Measurements from ENCODE around the gene TMCC2. TPM values are rescaled to one million over a fixed set of nuclear protein-coding genes. Genes with fewer than 3 reads are reported as not detected.

Gene TMCC2
- total RNA-seq, 1 donor from 2014 or later, result 0.53 TPM

DNA sequence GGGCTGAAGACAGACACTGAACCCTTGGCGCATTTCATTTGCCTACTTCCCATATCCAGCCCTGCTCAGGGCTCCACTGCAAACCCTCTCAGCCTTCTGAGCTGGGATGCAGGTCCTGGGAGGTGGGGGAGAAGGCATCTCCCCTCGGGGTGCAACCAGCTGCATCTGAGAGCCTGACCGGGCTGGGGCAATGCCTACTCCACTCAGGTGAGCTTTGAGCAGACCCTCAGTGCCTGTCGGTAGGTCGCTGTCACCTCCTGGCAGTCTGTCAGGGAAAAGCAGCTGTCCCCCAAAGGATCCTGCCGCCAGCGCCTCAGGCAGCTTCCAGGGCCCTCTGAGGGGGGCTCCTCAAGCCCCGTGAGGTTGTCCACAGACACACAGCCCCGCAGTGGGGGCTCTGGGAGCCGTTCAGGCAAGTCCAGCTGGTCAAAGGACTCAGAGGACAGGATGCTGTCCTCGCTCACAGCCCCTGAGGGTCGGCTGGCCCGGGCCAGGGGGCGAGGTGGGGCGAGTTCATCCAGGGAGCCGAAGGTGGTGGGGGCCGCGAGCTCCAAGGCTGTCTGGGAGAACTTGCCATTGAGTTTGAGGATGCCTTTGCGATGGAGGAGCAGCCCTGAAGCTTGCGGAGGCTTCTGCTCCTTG lies 75.6 kb downstream of the TMCC2 start:
- DNase-seq (ENCODE audit: low read depth), result no peak
- Histone ChIP-seq H3K4me3 (ENCODE audit: low read depth, low read length) (no peak overlapping the region), H3K27me3 (ENCODE audit: control insufficient read depth, insufficient read depth, low read length) (no peaks in the 10 kb centered on the region), H3K36me3 (ENCODE audit: control insufficient read depth, insufficient read depth, low read length) (peaks cover 40% of the 10 kb centered on the region)
- TF ChIP-seq, protein P1, sequence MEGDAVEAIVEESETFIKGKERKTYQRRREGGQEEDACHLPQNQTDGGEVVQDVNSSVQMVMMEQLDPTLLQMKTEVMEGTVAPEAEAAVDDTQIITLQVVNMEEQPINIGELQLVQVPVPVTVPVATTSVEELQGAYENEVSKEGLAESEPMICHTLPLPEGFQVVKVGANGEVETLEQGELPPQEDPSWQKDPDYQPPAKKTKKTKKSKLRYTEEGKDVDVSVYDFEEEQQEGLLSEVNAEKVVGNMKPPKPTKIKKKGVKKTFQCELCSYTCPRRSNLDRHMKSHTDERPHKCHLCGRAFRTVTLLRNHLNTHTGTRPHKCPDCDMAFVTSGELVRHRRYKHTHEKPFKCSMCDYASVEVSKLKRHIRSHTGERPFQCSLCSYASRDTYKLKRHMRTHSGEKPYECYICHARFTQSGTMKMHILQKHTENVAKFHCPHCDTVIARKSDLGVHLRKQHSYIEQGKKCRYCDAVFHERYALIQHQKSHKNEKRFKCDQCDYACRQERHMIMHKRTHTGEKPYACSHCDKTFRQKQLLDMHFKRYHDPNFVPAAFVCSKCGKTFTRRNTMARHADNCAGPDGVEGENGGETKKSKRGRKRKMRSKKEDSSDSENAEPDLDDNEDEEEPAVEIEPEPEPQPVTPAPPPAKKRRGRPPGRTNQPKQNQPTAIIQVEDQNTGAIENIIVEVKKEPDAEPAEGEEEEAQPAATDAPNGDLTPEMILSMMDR (IDR thresholded peaks at IDR 0.05; ENCODE audit: insufficient read depth, low read length, severe bottlenecking), result no peak
- FAIRE-seq, result no peak

DNA sequence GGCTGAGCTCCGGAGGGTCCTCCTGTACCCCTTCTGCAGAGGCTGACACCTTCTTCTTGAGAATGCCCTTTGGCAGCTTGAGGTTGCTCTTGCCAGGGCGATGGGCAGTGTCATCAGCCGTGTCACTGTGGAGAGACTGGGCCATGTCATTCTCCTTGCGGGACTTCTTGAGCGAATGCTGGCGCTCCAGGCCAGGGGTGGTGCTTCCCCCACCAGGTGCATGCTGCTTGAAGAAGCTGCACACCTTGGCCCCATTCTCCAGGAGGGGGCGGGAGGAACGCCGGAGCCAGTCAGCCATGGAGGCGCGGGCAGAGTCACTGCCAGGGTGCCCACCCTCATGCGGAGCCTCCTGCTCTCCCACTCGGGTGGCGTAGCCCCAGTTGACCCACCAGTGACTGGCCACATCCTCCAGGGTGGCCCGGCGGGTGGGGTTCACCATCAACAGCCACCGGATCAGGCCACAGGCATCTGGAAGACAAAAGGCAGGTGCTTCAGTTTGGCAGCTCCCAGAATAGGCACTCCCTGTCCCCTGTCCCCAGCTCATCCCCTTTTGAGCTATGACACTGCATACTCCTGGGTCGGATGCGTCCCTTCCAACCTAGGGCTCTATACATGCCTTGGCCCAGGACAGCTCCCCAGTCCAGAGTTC lies 76.4 kb downstream of the TMCC2 start:
- no peaks in the 10 kb centered on the region for H3K27me3 ChIP-seq (ENCODE audit: control insufficient read depth, insufficient read depth, low read length)
- H3K36me3 ChIP-seq (ENCODE audit: control insufficient read depth, insufficient read depth, low read length), result peaks cover 48% of the 10 kb centered on the region
- H3K4me3 ChIP-seq (ENCODE audit: low read depth, low read length), result no peak overlapping the region
- FAIRE-seq, result no peak
- TF ChIP-seq, protein P1 (IDR thresholded peaks at IDR 0.05; ENCODE audit: insufficient read depth, low read length, severe bottlenecking), result no peak
- DNase-seq (ENCODE audit: low read depth), result no peak

DNA sequence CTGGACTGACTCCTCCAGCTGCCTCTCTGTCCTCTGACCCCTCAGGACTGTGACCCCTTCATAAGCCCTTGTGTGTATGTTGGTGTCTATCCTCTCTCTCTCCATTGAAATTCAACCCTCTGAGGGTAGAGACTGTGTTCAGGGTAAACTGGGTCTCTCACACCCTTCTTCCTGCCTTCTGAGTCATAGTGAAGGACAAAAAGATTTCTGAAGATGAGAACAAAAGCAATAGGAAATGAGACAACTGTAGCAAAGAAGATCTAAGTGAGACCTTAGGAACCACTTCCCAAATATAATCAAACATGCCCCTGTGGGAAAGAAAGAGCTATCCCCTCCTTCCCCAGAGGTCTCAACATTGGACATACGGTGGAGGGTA lies 76.9 kb downstream of the TMCC2 start:
- TF ChIP-seq, protein P1 (IDR thresholded peaks at IDR 0.05; ENCODE audit: insufficient read depth, low read length, severe bottlenecking), result no peak
- Histone ChIP-seq H3K36me3 (ENCODE audit: control insufficient read depth, insufficient read depth, low read length) (peaks cover 48% of the 10 kb centered on the region), H3K4me3 (ENCODE audit: low read depth, low read length) (no peak overlapping the region), H3K27me3 (ENCODE audit: control insufficient read depth, insufficient read depth, low read length) (no peaks in the 10 kb centered on the region)
- peak; percentile 23 for FAIRE-seq
- no peak for DNase-seq (ENCODE audit: low read depth)

DNA sequence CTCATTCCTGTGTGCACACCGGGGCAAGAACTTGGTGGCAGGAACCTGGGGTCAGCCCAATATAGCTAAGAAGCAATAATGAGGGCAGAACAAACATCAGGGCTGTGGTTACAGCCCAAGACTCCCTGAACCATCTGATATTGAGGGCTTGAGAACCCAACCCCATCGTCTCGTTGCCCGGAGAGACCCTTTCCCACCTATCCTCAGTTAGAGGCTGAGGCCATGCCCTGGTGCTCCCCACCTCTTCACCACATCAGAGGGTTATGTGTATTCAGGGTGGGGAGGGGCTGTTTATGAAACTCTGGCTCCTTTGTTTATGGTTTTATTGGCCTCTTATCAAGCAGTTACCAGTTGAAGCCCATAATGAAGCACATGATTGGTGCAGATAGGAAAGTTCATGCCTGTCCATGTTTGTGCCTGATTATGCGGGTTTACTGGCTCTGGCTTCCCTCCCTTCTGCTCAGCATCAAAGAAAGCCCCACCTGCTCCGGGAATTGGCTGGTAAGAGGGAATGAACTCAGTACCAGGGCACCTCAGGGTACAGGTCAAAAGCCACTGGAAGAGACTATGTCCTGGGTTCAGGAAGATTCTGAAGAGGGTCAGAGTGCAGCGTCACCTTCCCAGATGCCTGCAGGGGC lies 79.3 kb downstream of the TMCC2 start:
- no peak overlapping the region for H3K4me3 ChIP-seq (ENCODE audit: low read depth, low read length)
- TF ChIP-seq, protein P1 (IDR thresholded peaks at IDR 0.05; ENCODE audit: insufficient read depth, low read length, severe bottlenecking), result no peak
- DNase-seq (ENCODE audit: low read depth), result no peak
- no peaks in the 10 kb centered on the region for H3K27me3 ChIP-seq (ENCODE audit: control insufficient read depth, insufficient read depth, low read length)
- peaks cover 61% of the 10 kb centered on the region for H3K36me3 ChIP-seq (ENCODE audit: control insufficient read depth, insufficient read depth, low read length)
- no peak for FAIRE-seq

DNA sequence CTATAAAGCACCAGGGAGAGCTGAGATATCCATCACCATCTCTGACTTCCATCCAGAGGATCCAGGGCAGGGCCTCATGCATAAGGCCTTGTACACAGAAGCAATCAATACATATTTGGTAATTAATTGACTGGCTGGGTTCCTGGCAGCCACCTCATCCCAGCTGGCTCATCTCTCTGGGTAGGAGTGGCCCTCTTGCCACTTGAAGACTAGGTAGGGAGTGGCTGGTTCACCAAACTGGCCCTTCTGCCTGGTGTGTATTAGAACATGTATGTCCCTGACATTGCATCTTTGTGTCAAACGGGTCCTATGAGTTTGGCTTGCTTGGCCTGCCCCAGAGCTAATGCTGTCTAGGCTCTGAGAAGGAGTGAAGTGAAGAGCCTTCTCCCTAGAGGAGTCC lies 82.0 kb downstream of the TMCC2 start:
- TF ChIP-seq, protein P1 (IDR thresholded peaks at IDR 0.05; ENCODE audit: insufficient read depth, low read length, severe bottlenecking), result no peak
- no peaks in the 10 kb centered on the region for H3K27me3 ChIP-seq (ENCODE audit: control insufficient read depth, insufficient read depth, low read length)
- no peak overlapping the region for H3K4me3 ChIP-seq (ENCODE audit: low read depth, low read length)
- DNase-seq (ENCODE audit: low read depth), result no peak
- H3K36me3 ChIP-seq (ENCODE audit: control insufficient read depth, insufficient read depth, low read length), result peaks cover 44% of the 10 kb centered on the region
- FAIRE-seq, result no peak
